HG03045 (cell line): ENCODE measurements around the gene MYRIP.
"Not testable (repeated sequence)": the region's sequence is repeated elsewhere in the genome, so short reads cannot be mapped to it uniquely, and the experiment has no call there.

Source experiments
- ATAC-seq: cut with Tn5 transposase; IDR thresholded peaks from one replicate; pipeline ENCODE4 v1.9.1; 2021; ENCODE audit warnings: mild to moderate bottlenecking, moderate library complexity; ENCODE audit not compliant: unreplicated experiment

MYRIP gene

DNA sequence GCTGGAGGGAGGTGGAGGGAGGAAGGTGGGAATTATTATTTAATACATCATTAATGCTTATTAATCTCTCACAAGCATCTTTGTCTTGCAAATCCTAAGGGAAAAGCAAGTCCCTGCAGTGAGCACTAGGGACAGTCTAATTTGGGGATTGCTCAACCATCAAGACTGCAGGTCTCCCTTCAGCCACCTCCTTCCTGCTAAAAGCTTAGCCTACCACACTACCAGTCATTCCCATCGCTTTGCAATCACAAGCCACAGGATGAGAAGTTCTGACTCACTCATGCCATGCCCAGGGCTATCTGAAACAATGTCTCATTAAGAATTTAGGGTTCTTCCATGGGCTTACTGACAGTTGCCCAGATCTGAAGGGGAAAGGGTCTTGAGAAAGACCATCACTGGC lies 449.1 kb downstream of the MYRIP start:
- no peak for ATAC-seq

DNA sequence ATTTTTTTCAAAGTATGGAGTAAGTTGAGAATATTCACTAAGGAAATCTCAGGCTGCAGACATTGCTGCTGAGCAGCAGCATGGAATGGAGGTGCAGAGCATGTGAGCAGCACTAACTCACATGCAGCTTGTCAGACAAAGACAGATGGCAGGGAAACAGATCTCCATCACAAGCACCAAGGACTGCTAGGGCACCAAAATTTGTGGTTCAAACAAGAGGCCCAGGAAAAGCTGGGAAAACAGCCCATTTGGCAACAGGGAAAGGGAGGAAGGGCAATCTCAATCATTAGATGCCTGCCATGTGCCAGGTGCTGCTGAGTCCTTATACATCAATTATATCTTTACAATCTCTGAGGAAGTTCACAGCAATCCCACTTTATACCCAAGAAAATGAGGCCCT lies 452.9 kb downstream of the MYRIP start:
- ATAC-seq, result no peak

DNA sequence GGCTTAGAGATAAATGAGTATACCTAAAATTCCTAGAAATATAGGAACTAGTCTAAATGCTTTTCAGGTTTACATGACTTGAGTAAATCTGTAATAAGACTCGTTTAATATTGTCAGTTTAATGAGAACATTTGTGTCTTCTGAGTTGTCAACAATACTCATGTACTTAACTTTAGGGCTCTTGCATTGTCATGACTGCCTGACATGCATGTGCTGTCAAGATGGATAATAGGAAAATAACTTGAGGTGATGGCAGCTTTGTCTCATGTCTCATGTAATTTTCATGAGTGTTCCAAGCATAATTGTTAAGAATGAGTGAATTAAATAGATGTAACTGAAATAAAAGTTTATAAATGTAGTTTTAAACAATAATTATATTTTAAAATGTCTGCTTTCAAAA lies 455.0 kb downstream of the MYRIP start:
- ATAC-seq, result no peak

DNA sequence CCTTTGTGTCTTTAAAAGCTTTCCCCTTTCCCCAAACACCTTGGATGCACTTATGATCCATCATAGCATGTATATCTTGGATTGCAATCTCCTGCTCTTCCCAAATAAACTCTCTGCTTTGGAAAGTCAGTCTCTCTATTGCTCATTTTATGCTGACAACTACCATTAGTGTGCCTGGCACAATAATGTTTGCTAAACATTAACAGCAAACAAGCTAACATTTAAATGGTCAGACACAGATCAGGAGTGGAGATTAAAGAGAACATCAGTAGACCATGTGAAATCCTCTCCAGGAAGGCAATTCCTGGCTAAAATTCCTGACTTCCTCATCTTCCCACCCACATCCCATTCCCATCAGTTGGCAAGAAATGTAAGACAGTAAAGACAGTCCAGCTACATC lies 455.8 kb downstream of the MYRIP start:
- ATAC-seq, result no peak

DNA sequence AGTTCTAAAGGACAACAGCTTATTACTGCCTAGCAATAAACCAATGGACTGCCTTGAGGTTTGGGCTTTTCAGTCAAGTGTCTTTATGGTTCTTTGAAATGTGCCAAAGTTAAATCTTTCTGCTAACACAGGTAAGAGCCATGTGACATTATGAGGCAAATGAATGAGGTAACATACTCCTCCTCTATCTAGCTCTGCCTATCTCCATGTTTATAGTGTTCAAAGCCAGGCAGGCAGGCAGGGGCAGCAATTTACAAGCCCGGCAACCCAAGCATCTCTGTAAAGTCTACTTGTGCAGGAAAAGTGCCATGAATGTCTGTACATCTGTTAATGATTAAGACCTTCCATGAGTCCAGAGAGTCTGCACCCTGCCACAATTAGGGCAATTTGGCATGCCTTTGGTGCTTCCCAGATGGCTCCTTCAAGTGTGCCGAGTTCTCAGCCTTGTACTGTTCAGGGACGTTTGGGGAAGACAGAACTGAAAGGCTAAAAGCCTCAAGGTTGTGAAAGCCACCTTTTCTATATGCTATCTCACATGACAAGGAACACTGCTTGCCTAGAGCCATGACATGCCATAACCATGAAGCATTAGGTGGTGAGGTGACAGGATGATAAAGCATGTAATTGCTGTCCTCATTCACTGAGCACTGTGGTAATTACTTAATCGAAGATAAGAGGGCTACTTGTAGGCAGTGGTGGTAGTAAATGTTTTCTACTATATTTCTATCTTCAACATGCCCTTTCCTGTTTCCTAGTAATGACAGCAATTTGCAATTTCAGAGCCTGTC lies 458.7 kb downstream of the MYRIP start:
- ATAC-seq, result no peak

DNA sequence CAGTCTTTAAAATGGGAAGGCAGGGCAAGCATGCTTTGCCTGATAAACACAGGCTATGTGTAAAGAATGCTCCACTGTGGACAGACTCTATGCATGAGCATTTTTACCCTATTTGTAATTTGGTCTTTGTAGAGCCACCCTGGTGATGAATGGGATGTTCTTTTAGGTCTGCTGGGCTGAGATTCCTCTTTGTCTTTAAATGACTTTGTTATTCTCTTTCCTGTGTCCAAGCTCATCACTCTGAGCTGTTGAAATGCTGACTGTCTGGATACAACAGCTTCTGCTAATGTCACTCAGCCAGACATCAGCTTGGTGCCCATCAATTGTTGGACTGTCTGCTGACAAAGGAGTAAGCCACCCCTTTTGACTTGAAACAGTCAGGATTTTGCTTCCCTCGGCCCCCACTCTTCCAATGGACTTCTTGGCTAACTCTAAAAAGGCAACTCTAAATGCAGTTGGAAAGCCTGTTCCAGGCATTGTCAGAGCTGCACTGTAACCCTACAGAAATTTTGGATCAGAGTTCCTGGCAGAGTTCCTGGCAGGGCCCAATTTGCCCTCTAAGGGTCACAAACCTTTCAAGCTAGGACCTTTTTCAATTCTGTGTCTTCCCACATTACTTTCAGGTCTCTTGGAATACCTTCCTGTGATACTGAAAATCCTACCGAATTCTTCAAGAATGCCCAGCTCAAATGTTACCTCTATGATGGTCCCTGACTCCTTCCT lies 459.6 kb downstream of the MYRIP start:
- ATAC-seq, result no peak

DNA sequence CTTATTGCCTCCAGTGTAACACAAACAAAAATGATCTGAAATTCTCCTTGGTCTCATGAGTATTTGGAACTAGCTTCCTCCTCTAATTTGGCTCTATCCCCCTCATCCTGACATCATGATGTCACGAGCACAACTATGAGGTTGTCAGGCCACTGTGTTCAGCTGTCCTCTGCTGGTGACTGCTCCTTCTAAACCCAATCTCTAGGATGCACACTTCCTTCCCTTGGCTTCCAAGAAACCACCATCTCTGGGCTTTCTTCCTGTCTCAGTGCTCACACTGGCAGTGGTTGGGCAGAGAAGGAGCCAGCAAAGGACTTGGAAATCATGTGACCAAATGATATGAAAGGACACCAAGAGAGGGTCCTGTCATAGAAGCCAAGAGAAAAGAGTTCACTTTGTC lies 469.4 kb downstream of the MYRIP start:
- no peak for ATAC-seq

DNA sequence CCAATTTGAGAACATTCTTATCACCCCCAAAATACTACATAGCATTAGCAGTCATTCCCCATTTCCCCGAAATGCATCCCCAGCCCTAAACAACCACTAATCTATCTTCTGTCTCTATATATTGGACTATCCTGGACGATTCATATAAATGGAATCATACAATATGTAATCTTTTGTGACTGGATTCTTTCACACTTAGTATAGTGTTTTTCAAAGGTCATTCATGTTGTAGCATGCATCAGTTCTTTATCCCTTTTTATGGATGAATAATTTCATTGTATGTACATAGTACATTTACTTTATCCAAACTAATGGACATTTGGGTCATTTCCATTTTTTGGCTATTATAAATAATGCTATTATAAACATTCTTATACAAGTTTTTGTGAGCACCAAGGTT lies 472.6 kb downstream of the MYRIP start:
- no peak for ATAC-seq

DNA sequence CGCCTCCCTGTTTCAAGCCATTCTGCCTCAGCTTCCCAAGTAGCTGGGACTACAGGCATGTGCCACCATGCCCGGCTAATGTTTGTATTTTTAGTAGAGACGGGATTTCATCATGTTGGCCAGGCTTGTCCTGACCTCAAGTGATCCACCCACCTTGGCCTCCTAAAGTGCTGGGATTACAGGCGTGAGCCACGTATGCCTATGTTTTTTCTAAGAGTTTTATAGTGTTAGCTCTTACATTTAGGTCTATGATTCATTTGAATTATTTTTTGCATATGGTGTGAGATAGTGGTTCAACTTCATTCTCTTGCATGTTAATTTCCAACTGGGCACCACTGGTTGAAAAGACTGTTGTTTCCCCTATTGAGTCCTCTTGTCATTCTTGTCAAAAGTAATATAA lies 473.6 kb downstream of the MYRIP start:
- not testable (repeated sequence) for ATAC-seq

DNA sequence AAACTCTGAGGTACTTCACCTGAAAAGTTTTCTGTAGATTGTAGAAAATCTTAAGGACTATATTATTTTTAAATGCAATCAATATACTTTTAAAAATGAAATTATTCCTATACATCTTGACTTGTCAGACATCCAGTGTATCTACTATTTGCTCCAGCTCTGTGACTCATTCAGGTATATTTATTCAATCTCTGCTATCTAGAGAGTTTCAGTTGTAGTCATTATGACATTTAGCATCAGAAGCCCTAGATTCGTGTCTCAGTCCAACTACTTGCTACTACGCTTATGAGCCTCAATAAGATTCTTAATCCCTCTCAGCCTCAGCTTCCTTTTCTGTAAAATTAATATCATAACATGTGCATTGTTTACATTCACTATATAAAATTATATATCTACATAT lies 477.8 kb downstream of the MYRIP start:
- ATAC-seq, result no peak

DNA sequence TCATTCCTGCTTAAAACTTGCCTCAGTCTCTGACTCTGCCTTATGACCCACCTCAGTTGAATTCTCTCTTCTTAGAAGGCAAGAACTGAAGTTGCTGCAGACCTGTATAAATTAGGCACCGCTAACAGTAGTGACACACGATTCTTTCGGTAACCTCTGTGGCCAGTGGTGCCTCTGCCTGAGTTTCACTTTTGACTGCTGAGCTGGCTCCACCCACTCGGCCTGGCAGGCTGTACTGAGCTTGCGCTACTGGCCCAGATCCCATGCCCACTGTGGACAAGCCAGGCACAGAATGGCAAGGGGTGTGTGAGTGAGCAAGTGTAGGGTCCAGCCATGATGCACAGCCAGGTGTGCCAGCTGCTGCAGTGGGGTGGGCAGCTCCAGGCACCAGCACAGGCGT lies 481.0 kb downstream of the MYRIP start:
- no peak for ATAC-seq

DNA sequence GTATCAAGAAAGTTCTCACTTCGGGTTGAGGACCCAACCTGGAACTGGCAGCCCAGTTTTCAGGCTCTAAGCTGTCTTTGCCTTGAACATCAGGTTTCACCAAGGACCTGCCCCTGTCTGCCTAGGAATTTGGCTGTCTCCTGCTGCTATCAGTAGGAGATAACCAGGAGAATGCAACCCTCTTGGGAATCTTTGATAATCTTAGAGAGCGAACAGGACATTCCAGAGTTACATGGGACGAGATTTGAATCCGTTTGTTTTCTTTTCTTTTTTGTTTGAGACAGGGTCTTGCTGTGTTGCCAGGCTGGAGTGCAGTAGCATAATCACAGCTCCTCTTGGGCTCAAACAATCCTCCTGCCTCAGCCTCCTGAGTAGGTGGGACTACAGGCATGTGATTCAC lies 482.1 kb downstream of the MYRIP start:
- ATAC-seq, result no peak

DNA sequence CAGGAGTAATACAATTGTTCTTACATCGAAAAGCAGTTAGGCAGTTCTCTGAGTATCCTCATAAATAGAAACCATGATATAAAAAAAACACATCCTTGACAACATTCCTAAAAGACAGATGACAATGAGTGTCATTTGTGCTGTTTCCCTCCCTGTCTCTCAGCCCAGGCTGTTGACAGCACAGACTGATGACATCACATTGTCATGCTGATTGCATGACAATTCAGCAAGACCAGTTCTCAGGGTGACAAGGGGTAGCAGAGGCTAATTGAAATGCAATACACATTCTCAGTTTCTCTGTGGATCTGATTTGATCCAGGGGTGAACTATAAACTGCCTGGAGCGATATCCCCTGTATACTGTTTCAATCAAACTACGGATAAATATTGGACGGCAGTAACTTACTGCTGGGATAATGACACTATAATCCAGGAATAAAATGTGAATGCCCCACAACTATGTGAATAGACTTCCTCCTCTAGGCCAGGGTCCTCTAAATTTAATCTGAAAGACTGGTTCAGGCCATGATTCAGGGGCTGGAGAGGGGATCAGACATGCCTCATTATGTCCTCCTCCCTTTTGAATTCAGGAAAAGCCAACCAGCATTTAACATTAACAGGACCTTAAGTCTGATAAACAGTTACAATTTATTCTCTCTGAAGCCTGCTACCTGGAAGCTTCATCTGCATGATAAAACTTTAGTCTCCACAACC lies 483.4 kb downstream of the MYRIP start:
- no peak for ATAC-seq

DNA sequence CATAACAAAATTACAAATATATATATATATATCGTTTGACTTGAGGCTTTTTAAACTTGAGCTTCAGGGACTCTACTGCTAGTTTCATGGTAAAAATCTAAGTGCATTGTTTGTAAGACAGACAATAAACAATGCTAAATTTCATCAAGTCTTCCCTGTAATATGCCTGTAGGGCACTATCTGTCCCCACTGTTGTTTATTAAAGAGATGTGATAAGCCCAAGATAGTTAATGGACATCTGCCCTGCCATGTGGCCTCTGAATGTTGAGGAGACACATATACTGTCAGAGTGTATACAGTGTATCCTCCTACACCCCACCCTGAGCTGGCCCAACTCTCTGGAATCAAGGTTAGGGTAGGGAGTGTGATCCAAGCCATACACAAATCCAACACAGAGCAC lies 485.0 kb downstream of the MYRIP start:
- ATAC-seq, result no peak

DNA sequence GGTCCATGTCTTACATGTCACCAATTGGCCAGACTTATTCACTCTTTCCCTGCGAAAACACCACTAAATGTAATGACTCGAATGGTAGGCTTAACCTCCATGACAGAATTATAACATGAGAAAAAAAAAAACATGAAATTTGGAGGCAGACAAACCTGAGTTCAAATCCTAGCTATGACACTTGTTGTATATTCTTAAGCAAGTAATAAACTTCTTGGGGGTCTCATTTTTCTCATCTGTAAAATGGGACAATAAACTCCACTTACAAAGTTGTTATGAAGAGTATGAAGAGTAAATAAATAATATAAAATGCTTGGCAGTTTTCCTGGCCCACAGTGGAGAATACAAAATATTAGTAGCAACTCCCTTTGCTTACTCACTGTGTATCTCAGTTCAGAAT lies 488.7 kb downstream of the MYRIP start:
- no peak for ATAC-seq

DNA sequence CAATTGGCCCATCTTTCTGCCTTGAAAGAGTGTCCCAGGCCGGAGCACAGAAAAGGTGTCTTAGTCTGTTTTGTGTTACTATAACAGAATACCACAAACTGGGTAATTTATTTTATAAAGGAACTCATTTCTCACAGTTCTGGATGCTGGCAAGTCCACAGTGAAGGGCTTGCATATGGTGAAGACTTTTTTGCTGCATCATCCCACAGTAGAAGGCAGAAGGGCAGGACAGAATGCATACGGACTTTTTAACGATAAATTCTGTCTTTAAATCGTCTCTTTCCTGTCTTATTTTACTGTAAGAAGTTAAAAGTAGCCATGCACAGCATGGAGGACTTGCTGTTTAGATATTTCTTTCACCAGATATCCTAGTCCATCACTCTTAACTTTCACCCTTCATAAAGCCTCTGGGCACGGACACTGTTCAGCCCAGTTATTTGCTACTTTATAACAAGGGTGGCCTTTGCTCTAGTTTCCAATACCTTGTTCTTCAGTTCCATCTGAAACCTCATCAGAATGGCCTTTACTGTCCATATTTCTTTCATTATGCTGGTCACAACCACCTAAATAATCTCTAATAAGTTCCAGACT lies 489.8 kb downstream of the MYRIP start:
- ATAC-seq, result no peak

DNA sequence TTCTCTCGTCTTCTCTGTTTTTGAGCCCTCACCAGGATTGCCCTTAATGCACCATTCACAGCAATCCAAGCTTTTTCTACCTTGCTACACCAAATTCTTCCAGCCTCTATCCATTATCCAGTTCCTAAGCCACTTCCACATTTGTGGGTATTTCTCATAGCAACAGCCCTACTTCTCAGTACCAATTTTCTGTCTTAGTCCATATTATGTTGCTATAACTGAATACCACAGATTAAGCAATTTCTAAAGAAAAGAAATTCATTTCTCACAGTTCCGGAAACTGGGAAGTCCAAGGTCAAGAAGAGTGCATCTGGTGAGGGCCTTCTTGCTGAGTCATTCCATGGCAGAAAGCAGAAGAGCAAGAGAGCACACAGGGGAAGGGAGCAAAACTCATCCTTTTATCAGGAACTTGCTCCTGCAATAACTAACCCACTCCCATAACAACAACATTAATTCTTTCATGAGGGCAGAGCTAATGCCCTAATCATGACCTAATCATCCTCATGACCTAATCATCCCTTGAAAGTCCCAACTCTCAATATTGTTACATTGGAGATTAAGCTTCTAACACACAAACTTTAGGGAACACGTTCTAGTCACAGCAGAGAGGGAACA lies 490.4 kb downstream of the MYRIP start:
- ATAC-seq, result no peak

DNA sequence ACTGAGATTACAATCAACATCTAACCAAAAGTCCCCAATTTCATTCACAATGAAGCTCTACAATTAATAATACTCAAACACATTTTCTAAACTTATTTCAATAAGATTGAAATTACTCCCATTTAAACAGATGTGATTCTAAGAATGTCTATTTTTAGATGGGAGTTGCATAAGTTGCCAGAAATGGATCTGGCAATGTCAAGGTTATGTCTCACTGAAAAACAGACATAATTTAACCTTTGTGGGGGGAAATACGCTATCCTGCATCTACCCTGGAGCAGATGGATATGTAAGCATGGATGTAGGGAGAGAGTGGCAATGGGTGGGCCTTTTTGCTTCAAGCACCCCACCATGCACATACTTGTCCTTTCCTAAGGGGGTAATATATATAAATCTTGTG lies 493.4 kb downstream of the MYRIP start:
- no peak for ATAC-seq

DNA sequence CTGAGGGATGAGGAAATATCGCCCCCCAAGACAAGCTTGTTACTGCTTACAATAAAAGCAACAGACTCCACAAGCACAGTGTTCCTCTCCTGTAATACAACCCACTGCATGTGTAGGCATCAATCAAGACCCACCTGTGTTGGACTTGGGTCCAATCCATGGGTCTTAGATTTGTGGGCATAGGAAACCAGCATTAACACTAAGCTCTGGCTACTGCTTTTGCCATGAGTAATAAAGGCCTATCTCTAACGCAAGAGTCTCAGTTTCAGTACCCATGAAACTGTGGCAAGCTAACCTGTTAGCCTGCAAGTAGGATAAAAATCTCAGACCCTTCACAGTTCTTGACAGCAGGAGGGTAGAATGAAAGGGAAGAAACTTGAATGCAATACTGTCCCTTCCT lies 494.9 kb downstream of the MYRIP start:
- no peak for ATAC-seq

DNA sequence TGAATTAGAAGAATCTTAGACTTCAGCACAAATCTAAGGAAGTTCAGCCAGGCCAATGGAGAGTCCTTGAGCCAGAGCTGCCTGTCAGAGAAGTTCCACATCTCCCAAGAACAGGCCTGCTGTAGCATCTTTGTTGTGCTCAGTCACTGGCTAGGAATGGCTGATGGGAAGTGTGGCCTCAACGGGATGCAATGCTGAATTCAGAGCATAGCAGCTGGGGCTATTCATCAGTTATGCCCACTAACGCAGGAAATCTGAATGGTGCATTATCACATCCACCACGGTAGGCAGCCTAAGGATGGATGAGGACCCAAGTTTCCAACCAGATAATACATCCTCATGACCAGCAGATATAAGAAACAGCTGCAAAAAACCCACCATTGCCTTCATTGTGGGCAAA lies 496.9 kb downstream of the MYRIP start:
- no peak for ATAC-seq

DNA sequence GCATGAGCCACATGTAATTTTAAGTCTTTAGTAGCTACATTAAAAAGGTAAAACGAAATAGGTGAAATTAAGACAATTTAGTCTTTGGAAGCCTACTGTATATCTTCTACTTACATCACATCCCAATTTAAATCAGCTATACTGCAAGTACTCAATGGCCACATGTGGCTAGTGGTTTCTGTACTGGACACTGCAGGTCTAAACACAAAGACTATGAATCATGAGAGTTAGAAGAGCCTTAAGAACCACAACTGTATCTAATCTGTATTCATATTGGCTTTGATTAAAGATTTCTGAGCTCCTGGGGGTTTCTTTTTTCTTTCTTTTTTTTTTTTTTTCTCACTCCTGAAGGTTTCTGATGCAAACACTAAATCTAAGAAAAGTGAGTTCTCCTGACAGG lies 497.8 kb downstream of the MYRIP start:
- no peak for ATAC-seq
